Liver (tissue), 9 donors: Measurements from ENCODE around the gene EHF. TPM values are rescaled to one million over a fixed set of nuclear protein-coding genes. Genes with fewer than 3 reads are reported as not detected.

ENCODE experiments used
- DNase-seq: peaks from one replicate; pipeline ENCODE4 v3.0.0-alpha.2; 2017; ENCODE audit warnings: low spot score
- H3K27ac ChIP-seq, 2 donors: one replicate each; pipeline ENCODE4 v1.7.0; 2013; ENCODE audit warnings: inconsistent platforms in 2 of 2, low read length in 2 of 2, control low read depth in 1 of 2, low read depth in 1 of 2, mild to moderate bottlenecking in 1 of 2
- H3K27me3 ChIP-seq, 4 donors: one replicate each; pipeline versions ENCODE4 v1.6.1 to v1.7.0; 2013; ENCODE audit warnings: low read length in 3 of 4, inconsistent platforms in 1 of 4, mild to moderate bottlenecking in 1 of 4, moderate library complexity in 1 of 4; ENCODE audit not compliant: control insufficient read depth in 4 of 4, insufficient read depth in 4 of 4
- H3K36me3 ChIP-seq, 4 donors: one replicate each; pipeline versions ENCODE4 v1.6.1 to v1.7.0; 2013; ENCODE audit warnings: low read length in 3 of 4, mild to moderate bottlenecking in 3 of 4, low read depth in 1 of 4, moderate library complexity in 1 of 4; ENCODE audit not compliant: control insufficient read depth in 4 of 4, insufficient read depth in 3 of 4
- H3K4me1 ChIP-seq, 4 donors: one replicate each; pipeline versions ENCODE4 v1.6.1 to v1.7.0; 2013; ENCODE audit warnings: low read length in 3 of 4, mild to moderate bottlenecking in 3 of 4, moderate library complexity in 1 of 4; ENCODE audit not compliant: control insufficient read depth in 4 of 4, insufficient read depth in 4 of 4
- H3K4me3 ChIP-seq, 3 donors: one replicate each; pipeline versions ENCODE4 v1.6.1 to v1.7.0; 2013; ENCODE audit warnings: low read length in 3 of 3, control low read depth in 1 of 3, low read depth in 1 of 3, mild to moderate bottlenecking in 1 of 3
- H3K9ac ChIP-seq, 2 donors: one replicate each; pipeline ENCODE4 v1.7.0; 2013; ENCODE audit warnings: low read length in 2 of 2, mild to moderate bottlenecking in 2 of 2, moderate library complexity in 2 of 2, control low read depth in 1 of 2, low read depth in 1 of 2
- H3K9me3 ChIP-seq, 4 donors: one replicate each; pipeline versions ENCODE4 v1.6.1 to v1.7.0; 2013; ENCODE audit warnings: low read length in 3 of 4; ENCODE audit not compliant: control insufficient read depth in 4 of 4
- CTCF ChIP-seq: fragments of 150-350 bp; IDR thresholded peaks from 2 replicates; pipeline ENCODE4 v1.5.1; 2017; ENCODE audit warnings: improper control_type of control experiment, low read depth, low read length; ENCODE audit not compliant: missing input control
- EGR1 ChIP-seq, 2 donors: IDR thresholded peaks; 2 replicates each; pipeline ENCODE4 v1.6.1; 2016 to 2018; ENCODE audit warnings: antibody characterized with exemption in 2 of 2, low read depth in 2 of 2
- FOXA1 ChIP-seq: IDR thresholded peaks from 2 replicates; pipeline ENCODE4 v1.6.1; 2016; ENCODE audit warnings: antibody characterized with exemption
- FOXA2 ChIP-seq: IDR thresholded peaks from 2 replicates; pipeline ENCODE4 v1.6.1; 2016; ENCODE audit warnings: antibody characterized with exemption
- GABPA ChIP-seq, 2 donors: IDR thresholded peaks in 1 of 2; conservative IDR thresholded peaks in 1 of 2; 2 replicates each; pipeline ENCODE4 v1.6.1; 2016; ENCODE audit warnings: antibody characterized with exemption in 2 of 2, mild to moderate bottlenecking in 1 of 2, moderate library complexity in 1 of 2
- HNF4A ChIP-seq, 2 donors: conservative IDR thresholded peaks; 2 replicates each; pipeline ENCODE4 v1.6.1; 2016; ENCODE audit warnings: antibody characterized with exemption in 2 of 2, mild to moderate bottlenecking in 2 of 2
- HNF4G ChIP-seq: IDR thresholded peaks from 2 replicates; pipeline ENCODE4 v1.6.1; 2016; ENCODE audit warnings: antibody characterized with exemption
- JUND ChIP-seq, 2 donors: IDR thresholded peaks; 2 replicates each; pipeline ENCODE4 v1.6.1; 2016; ENCODE audit warnings: antibody characterized with exemption in 2 of 2
- NR2F2 ChIP-seq: IDR thresholded peaks from 2 replicates; pipeline ENCODE4 v1.6.1; 2016; ENCODE audit warnings: antibody characterized with exemption
- RAD21 ChIP-seq, 2 donors: IDR thresholded peaks; 2 replicates each; pipeline ENCODE4 v1.6.1; 2016; ENCODE audit warnings: antibody characterized with exemption in 2 of 2, mild to moderate bottlenecking in 2 of 2
- RXRA ChIP-seq, 2 donors: IDR thresholded peaks; 2 replicates each; pipeline ENCODE4 v1.6.1; 2017 to 2018; ENCODE audit warnings: antibody characterized with exemption in 2 of 2, mild to moderate bottlenecking in 1 of 2
- SP1 ChIP-seq: IDR thresholded peaks from 2 replicates; pipeline ENCODE4 v1.6.1; 2018; ENCODE audit warnings: antibody characterized with exemption, mild to moderate bottlenecking
- TAF1 ChIP-seq: conservative IDR thresholded peaks from 2 replicates; pipeline ENCODE4 v1.6.1; 2016; ENCODE audit warnings: antibody characterized with exemption, mild to moderate bottlenecking
- YY1 ChIP-seq: IDR thresholded peaks from 2 replicates; pipeline ENCODE4 v1.6.1; 2016; ENCODE audit warnings: antibody characterized with exemption, mild to moderate bottlenecking
- ZBTB33 ChIP-seq: IDR thresholded peaks from 2 replicates; pipeline ENCODE4 v1.6.1; 2016; ENCODE audit warnings: antibody characterized with exemption
- WGBS: extraction: QIAGEN DNeasy Blood & Tissue Kit; methylation state at CpG from one replicate; pipeline ENCODE4 v1.1.7; 2013; 5-methylcytosine and 5-hydroxymethylcytosine counted together
- polyA plus RNA-seq, 2 donors: library from polyadenylated mRNA; stranded (reverse) in 1 of 2; unstranded in 1 of 2; fragments of 200-250 nt in 1 of 2; fragments of >200 nt in 1 of 2; fragmentation: Nextera tagmentation in 1 of 2; extraction: Ambion mirVana in 1 of 2; gene quantifications; one replicate each; pipeline versions ENCODE4 v1.2.1 to v1.2.3, GENCODE V29; 2013 to 2015
- total RNA-seq, 2 donors: library from RNA; depleted of rRNA; stranded (reverse); fragments of >200 nt; gene quantifications; one replicate each; pipeline ENCODE4 v1.2.3, GENCODE V29; 2014
- TF ChIP-seq, protein P1 (sequence below): IDR thresholded peaks from 2 replicates; pipeline ENCODE4 v1.6.1; 2016; ENCODE audit warnings: antibody characterized with exemption
- TF ChIP-seq, protein P2 (sequence below): IDR thresholded peaks from 2 replicates; pipeline ENCODE4 v1.6.1; 2016; ENCODE audit warnings: antibody characterized with exemption
- TF ChIP-seq, protein P3 (sequence below): IDR thresholded peaks from 2 replicates; pipeline ENCODE4 v1.6.1; 2016; ENCODE audit warnings: antibody characterized with exemption, mild to moderate bottlenecking
- donor health status: healthy.
- donor health status: healthy.
- donor health status: healthy.
- donor health status: healthy.
- donor health status: healthy.

EHF gene
- total and polyA plus RNA-seq, 4 donors, result 0.85 to 5.9 (median 2.6) TPM

GRCh38 chr11:34624069-34624468 lies 3.2 kb downstream of the EHF start:
- no peak overlapping the region for H3K9ac ChIP-seq
- no peak for TF ChIP-seq YY1
- TF ChIP-seq, protein P1, sequence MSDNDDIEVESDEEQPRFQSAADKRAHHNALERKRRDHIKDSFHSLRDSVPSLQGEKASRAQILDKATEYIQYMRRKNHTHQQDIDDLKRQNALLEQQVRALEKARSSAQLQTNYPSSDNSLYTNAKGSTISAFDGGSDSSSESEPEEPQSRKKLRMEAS, result no peak
- TF ChIP-seq RAD21 (IDR thresholded peaks at IDR 0.05), result no peak
- TF ChIP-seq, protein P2, sequence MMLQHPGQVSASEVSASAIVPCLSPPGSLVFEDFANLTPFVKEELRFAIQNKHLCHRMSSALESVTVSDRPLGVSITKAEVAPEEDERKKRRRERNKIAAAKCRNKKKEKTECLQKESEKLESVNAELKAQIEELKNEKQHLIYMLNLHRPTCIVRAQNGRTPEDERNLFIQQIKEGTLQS, result no peak
- TF ChIP-seq TAF1, result no peak
- TF ChIP-seq FOXA2, result no peak
- no peak for TF ChIP-seq SP1
- TF ChIP-seq EGR1 (IDR thresholded peaks at IDR 0.05; ENCODE audit: low read depth in 2 of 2), result no peak
- TF ChIP-seq, protein P3, sequence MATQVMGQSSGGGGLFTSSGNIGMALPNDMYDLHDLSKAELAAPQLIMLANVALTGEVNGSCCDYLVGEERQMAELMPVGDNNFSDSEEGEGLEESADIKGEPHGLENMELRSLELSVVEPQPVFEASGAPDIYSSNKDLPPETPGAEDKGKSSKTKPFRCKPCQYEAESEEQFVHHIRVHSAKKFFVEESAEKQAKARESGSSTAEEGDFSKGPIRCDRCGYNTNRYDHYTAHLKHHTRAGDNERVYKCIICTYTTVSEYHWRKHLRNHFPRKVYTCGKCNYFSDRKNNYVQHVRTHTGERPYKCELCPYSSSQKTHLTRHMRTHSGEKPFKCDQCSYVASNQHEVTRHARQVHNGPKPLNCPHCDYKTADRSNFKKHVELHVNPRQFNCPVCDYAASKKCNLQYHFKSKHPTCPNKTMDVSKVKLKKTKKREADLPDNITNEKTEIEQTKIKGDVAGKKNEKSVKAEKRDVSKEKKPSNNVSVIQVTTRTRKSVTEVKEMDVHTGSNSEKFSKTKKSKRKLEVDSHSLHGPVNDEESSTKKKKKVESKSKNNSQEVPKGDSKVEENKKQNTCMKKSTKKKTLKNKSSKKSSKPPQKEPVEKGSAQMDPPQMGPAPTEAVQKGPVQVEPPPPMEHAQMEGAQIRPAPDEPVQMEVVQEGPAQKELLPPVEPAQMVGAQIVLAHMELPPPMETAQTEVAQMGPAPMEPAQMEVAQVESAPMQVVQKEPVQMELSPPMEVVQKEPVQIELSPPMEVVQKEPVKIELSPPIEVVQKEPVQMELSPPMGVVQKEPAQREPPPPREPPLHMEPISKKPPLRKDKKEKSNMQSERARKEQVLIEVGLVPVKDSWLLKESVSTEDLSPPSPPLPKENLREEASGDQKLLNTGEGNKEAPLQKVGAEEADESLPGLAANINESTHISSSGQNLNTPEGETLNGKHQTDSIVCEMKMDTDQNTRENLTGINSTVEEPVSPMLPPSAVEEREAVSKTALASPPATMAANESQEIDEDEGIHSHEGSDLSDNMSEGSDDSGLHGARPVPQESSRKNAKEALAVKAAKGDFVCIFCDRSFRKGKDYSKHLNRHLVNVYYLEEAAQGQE, result no peak
- TF ChIP-seq HNF4A (conservative IDR thresholded peaks at IDR 0.05), result no peak
- no peak for TF ChIP-seq ZBTB33
- no peak for TF ChIP-seq JUND (IDR thresholded peaks at IDR 0.05)
- TF ChIP-seq GABPA (IDR thresholded peaks at IDR 0.05 in 1 of 2, conservative IDR thresholded peaks at IDR 0.05 in 1 of 2), result no peak
- TF ChIP-seq FOXA1, result no peak
- TF ChIP-seq HNF4G, result no peak
- TF ChIP-seq RXRA (IDR thresholded peaks at IDR 0.05), result no peak
- no peak for TF ChIP-seq NR2F2
- no peak for TF ChIP-seq CTCF
- 81% methylated on average over 10 of the region's 10 CpGs for WGBS
- no peak for DNase-seq
- no peaks in the 10 kb centered on the region for H3K4me1 ChIP-seq
- no peaks in the 10 kb centered on the region for H3K36me3 ChIP-seq
- H3K27ac ChIP-seq, result no peak overlapping the region
- no peaks in the 10 kb centered on the region for H3K9me3 ChIP-seq
- H3K4me3 ChIP-seq, result no peak overlapping the region
- peaks cover 0 to 5% (median 0%) of the 10 kb centered on the region in 4 donors for H3K27me3 ChIP-seq
